ENCODE results near the gene PLA2G5. TPM values are rescaled to one million over a fixed set of nuclear protein-coding genes. Genes with fewer than 3 reads are reported as not detected.

Gene PLA2G5
- total and polyA plus RNA-seq, 2 of the 13 experiments (the other 11 are each of a cell fraction or from before 2014, with no cell fraction given): not detected

- no peak for TF ChIP-seq ZNF142 (CRISPR knock-in tag; IDR thresholded peaks at IDR 0.05)
- TF ChIP-seq ZNF326 (CRISPR knock-in tag; IDR thresholded peaks at IDR 0.05; ENCODE audit: borderline replicate concordance): no peak
Measured at GRCh38 chr1:20120796-20121195, 50.8 kb downstream of the PLA2G5 start (continued).

GRCh38 chr1:20123722-20124455 lies 53.9 kb downstream of the PLA2G5 start:
- H3K9ac ChIP-seq (ENCODE audit: insufficient read depth, low read depth, low read length): no peak overlapping the region
- H3K27me3 ChIP-seq (ENCODE audit: control insufficient read depth in 1 of 2, insufficient read depth in 2 of 2, low read length in 2 of 2): peaks cover 1 to 21% of the 10 kb centered on the region in 2 experiments; a peak in 2 of 5 replicates
- H3K4me2 ChIP-seq (ENCODE audit: low read depth, low read length): no peak overlapping the region
- no peak overlapping the region for H2AFZ ChIP-seq (ENCODE audit: low read length)
- in situ Hi-C loops (cut with HindIII; ENCODE audit: extremely low pct_ligation_motif_present, low pct_unique_long_range_greater_than_20kb): no loop called here
- ATAC-seq (no peak), FAIRE-seq (no peak), DNase-seq (ENCODE audit: low spot score) (no peak)
- no peak overlapping the region for H3K27ac ChIP-seq (ENCODE audit: extremely low read length, insufficient read depth, low read length)
- H3K36me3 ChIP-seq (replicated peaks in 1 of 2; ENCODE audit: control insufficient read depth in 1 of 2, insufficient read depth in 2 of 2, low read length in 2 of 2): no peaks in the 10 kb centered on the region
- no peaks in the 10 kb centered on the region for H3K4me1 ChIP-seq (ENCODE audit: insufficient read depth, low read length)
- no peaks in the 10 kb centered on the region for H3K79me2 ChIP-seq (ENCODE audit: insufficient read depth, low read length)
- H3K9me3 ChIP-seq (ENCODE audit: low read length): no peaks in the 10 kb centered on the region
- CTCF ChIA-PET (ENCODE audit: low intra/inter-chr PET ratio, low total read pairs): no interaction called here
- POLR2A ChIA-PET: no interaction called here
- H4K20me1 ChIP-seq (ENCODE audit: insufficient read depth, low read length): no peaks in the 10 kb centered on the region
- H3K4me3 ChIP-seq (replicated peaks in 1 of 3; ENCODE audit: insufficient read depth in 1 of 3, low read depth in 2 of 3, low read length in 3 of 3): no peak overlapping the region
- intact Hi-C loops (cut with micrococcal nuclease; ENCODE audit: unreplicated experiment): no loop called here
- BruUV-seq (replicated peaks): no TSS peak
- 37% methylated on average over 10 of the region's 10 CpGs for WGBS (ENCODE audit: low lambda C conversion rate)
- no peak for TF ChIP-seq ZNF329 (CRISPR knock-in tag; IDR thresholded peaks at IDR 0.05; ENCODE audit: low read depth)
- TF ChIP-seq ZBTB10 (CRISPR knock-in tag; IDR thresholded peaks at IDR 0.05; ENCODE audit: borderline replicate concordance): no peak
- TF ChIP-seq ZXDC (CRISPR knock-in tag; IDR thresholded peaks at IDR 0.05): no peak
- TF ChIP-seq ZNF577 (CRISPR knock-in tag; IDR thresholded peaks at IDR 0.05; ENCODE audit: borderline replicate concordance, low read depth): no peak
- no peak for TF ChIP-seq NFE2L1 (CRISPR knock-in tag; IDR thresholded peaks at IDR 0.05; ENCODE audit: borderline replicate concordance)
- no peak for TF ChIP-seq KMT2B (CRISPR knock-in tag; IDR thresholded peaks at IDR 0.05)
- no peak for TF ChIP-seq ZMYM2 (CRISPR knock-in tag; IDR thresholded peaks at IDR 0.05)
- no peak for TF ChIP-seq JUNB (CRISPR knock-in tag; IDR thresholded peaks at IDR 0.05; ENCODE audit: borderline replicate concordance)
- TF ChIP-seq HOXD1 (CRISPR knock-in tag; IDR thresholded peaks at IDR 0.05): no peak
